Naive thymus-derived CD8-positive, alpha-beta T cell (primary cell): Measurements from ENCODE around the gene ZNF540. TPM values are rescaled to one million over a fixed set of nuclear protein-coding genes. Genes with fewer than 3 reads are reported as not detected.
"Not testable (repeated sequence)": the region's sequence is repeated elsewhere in the genome, so short reads cannot be mapped to it uniquely, and the experiment has no call there.

Experiments used
- ATAC-seq, 2 donors: fragments of 150-1000 bp; cut with Tn5 transposase in 1 of 2; sonication (Bioruptor Pico), chemical (Tn5 transposase) in 1 of 2; 1 replicate in 1 of 2; 2 replicates in 1 of 2; pipeline ENCODE4 v1.10.0; 2021; ENCODE audit warnings: mild to moderate bottlenecking in 2 of 2, moderate library complexity in 2 of 2
- POLR2A ChIA-PET: fragments of 350-600 bp; sonication (Branson Sonifier 250); formaldehyde crosslinking; loops from one replicate; lab custom pipeline; 2021; ENCODE audit warnings: antibody characterized with exemption; lab: Charles Lee
- DNase-seq, 10 donors: peaks; one replicate each; pipeline versions ENCODE4 v3.0.0 to v3.0.0-alpha.2; 2020 to 2022
- H3K27ac Mint-ChIP-seq, 10 donors: one replicate each; pipeline ENCODE4 v1.8.0; 2020 to 2022; ENCODE audit warnings: mild to moderate bottlenecking in 10 of 10, mixed read lengths in 10 of 10, moderate library complexity in 4 of 10, inconsistent platforms in 1 of 10
- H3K27me3 Mint-ChIP-seq, 5 donors: one replicate each; pipeline ENCODE4 v1.8.0; 2021 to 2022; ENCODE audit warnings: mixed read lengths in 5 of 5
- H3K36me3 Mint-ChIP-seq, 3 donors: one replicate each; pipeline ENCODE4 v1.8.0; 2020 to 2022; ENCODE audit warnings: mixed read lengths in 3 of 3, mild to moderate bottlenecking in 2 of 3, inconsistent platforms in 1 of 3
- H3K4me1 Mint-ChIP-seq, 4 donors: one replicate each; pipeline ENCODE4 v1.8.0; 2021 to 2022; ENCODE audit warnings: mixed read lengths in 4 of 4
- H3K4me3 Mint-ChIP-seq, 10 donors: one replicate each; pipeline ENCODE4 v1.8.0; 2020 to 2022; ENCODE audit warnings: mild to moderate bottlenecking in 10 of 10, mixed read lengths in 10 of 10, moderate library complexity in 6 of 10, inconsistent platforms in 1 of 10
- H3K9me3 Mint-ChIP-seq, 9 donors: one replicate each; pipeline ENCODE4 v1.8.0; 2020 to 2022; ENCODE audit warnings: mixed read lengths in 9 of 9, mild to moderate bottlenecking in 3 of 9, inconsistent platforms in 1 of 9, moderate library complexity in 1 of 9
- polyA plus RNA-seq, 3 donors: library from polyadenylated mRNA; unstranded; fragments of 300-500 nt; fragmentation: Illumina TruSeq; gene quantifications; one replicate each; pipeline ENCODE4 v1.2.3, GENCODE V29; 2021
- total RNA-seq, 8 experiments: library from RNA in 2 of 8; stranded (reverse) in 2 of 8; gene quantifications; one replicate each; pipeline ENCODE4 v1.2.3 and lab custom pipeline; 2021 to 2026

The ZNF540 gene
- total and polyA plus RNA-seq, 5 experiments from 2014 or later: 6.6 to 21.3 (median 9.1) TPM

DNA sequence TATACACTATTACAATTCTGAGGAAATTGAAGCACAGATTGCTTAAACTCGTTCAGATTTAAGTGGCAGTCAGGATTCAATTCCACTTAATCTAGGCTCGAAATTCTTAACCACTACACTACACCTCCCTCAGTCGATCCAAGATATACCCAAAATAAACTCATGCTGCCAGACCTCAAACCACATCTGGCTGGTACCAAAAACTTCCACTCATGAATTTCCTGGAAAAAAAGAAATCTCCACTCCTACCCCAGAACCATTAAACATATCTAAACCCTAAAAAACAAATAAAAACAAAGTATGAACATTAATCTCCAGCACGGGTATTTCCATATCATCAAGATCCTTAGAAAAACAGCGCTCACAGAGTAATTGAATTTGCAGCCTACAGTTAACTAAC, 59.4 kb downstream of the ZNF540 start:
- Mint-ChIP-seq H3K4me1 (peaks cover 21 to 39% (median 30%) of the 10 kb centered on the region in 4 donors), H3K36me3 (peaks cover 8 to 23% (median 21%) of the 10 kb centered on the region in 3 donors), H3K4me3 (peak overlapping the region; percentile 87 to 99 (median 96)), H3K9me3 (peaks cover 0 to 22% (median 10%) of the 10 kb centered on the region in 9 donors), H3K27ac (peak overlapping the region; percentile 74 to 98 (median 98)), H3K27me3 (no peaks in the 10 kb centered on the region)
- no peak for ATAC-seq
- DNase-seq: peak in 2 of 10 donors; percentile 1
- POLR2A ChIA-PET: interaction anchor here (0.9 to 1.0 kb wide), 2 partner anchors 187 to 284 kb away, joined by 3 read pairs; partner anchors contain the start of genes ZNF527 and ZNF569

DNA sequence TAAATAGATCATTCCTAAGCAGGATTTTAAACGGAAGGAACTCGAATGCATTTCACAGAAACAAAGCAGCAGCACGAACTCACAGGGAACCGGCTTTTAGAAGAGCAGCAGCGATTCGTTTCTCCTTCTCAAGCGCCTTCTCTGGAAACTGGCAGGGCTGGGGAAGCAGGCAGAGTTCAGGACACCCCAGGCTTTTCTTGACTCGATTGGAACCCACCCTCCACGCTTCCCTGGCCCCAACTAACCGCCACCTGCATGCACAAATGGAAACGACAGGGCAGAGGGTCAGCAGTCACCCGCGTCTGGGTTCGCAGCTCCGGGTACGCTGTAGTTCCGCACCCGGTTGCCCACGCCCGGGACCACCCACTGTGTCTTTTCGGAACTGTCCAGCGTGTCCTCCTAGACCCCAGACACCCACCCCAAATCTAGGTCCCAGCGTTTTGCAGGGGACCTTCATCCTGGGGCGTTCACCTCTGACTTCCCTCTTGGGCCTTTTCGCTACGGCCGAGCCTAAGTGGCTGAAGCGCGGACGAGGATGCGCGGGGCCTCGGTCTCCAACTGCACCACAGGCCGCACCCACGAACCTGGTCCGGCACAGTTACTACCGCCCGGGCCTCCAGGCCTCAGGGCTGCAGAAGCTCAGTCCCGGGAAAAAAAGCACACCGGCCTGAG, 60.1 kb downstream of the ZNF540 start:
- Mint-ChIP-seq H3K27ac (peak overlapping the region; percentile 74 to 98 (median 98)), H3K4me3 (peak overlapping the region; percentile 87 to 99 (median 96)), H3K36me3 (peaks cover 9 to 19% (median 17%) of the 10 kb centered on the region in 3 donors), H3K9me3 (peaks cover 0 to 20% (median 4%) of the 10 kb centered on the region in 9 donors), H3K27me3 (no peaks in the 10 kb centered on the region), H3K4me1 (peaks cover 21 to 39% (median 30%) of the 10 kb centered on the region in 4 donors)
- POLR2A ChIA-PET: interaction anchor here (0.7 to 1.3 kb wide), 6 partner anchors 38 to 284 kb away, joined by 3 to 8 read pairs (median 4); partner anchors contain the start of genes ZNF527, ZNF540, ZNF569 and ZNF570
- peak in 1 of 2 donors; percentile 12 for ATAC-seq
- peak in 9 of 10 donors; percentile 1 to 36 (median 10) for DNase-seq

DNA sequence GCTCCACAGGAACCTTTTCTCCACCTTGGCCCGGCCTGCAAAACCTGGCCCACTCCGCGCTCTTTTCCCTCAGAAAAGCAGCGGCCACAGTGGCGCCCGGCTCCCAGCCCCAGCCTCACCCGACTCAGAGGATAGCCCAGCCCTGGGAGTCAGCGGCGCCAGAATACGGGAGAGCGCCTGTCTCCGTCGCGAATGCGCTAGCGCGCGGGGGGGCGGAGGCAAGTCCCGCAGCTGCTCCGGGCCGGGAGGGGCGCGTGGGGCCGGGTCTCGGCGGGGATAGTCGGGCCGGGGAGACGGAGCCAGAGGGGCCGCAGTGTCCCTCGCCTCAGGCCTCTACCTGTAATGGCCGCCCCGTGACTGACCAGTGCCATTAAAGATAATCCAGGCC, 60.6 kb downstream of the ZNF540 start, which contains the start of gene ZFP30:
TSS of gene ZFP30 (minus strand) at position 165 of the 388 bp plus-strand sequence. CDS start 7,643 bp downstream, outside the sequence.
- ATAC-seq (peak; percentile 60 to 77), DNase-seq (peak; percentile 71 to 86 (median 78))
- Mint-ChIP-seq H3K27me3 (no peaks in the 10 kb centered on the region), H3K27ac (peak within 1 kb of the TSS; percentile 83 to 98 (median 98)), H3K9me3 (peaks cover 0 to 15% (median 2%) of the 10 kb centered on the region in 9 donors), H3K4me1 (peaks cover 21 to 39% (median 30%) of the 10 kb centered on the region in 4 donors), H3K4me3 (peak within 1 kb of the TSS; percentile 87 to 99 (median 96)), H3K36me3 (peaks cover 5 to 16% (median 11%) of the 10 kb centered on the region in 3 donors)
- POLR2A ChIA-PET: interaction anchor here (0.7 to 1.3 kb wide), 6 partner anchors 37 to 285 kb away, joined by 3 to 8 read pairs (median 4); partner anchors contain the start of genes ZNF527, ZNF540, ZNF569 and ZNF570

DNA sequence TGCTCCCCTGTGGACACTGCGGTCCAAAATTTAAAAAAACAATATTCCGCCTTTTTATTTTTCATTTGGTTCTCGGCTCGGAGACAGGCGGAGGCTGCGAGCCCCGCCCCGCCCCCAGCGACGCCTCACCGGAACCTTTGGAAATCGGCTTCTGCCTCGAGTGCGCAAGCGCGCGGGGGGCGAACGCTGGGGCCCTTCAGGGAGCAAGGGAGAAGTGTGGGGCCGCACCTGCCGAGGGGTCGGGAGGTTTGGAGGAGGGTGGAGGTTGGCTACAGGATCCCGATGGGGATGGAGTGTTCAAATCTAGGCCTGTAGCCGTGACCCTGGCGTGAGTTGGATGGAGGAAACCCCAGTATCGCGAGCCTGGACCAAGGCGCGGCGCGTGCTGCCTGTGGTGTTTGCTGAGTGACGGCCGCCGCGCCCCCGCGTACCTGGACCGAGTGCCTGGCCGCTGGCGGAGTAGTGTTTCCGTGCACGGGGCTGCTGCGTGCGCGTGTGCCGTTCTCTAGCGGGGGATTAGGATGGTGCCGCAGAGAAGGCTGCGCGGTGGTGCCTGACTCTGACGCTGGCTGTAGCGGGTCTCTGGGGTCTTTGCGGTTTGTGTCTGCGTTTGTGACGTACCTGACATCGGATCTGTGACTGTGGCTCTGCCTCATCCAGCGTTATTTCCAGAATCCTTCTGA, 61.2 kb downstream of the ZNF540 start:
- peak overlapping the region; percentile 87 to 99 (median 96) for H3K4me3 Mint-ChIP-seq
- POLR2A ChIA-PET: interaction anchor here (0.7 to 1.3 kb wide), 4 partner anchors 37 to 187 kb away, joined by 3 to 8 read pairs (median 4); partner anchors contain the start of genes ZNF540, ZNF570, ZNF571 and ZNF793

DNA sequence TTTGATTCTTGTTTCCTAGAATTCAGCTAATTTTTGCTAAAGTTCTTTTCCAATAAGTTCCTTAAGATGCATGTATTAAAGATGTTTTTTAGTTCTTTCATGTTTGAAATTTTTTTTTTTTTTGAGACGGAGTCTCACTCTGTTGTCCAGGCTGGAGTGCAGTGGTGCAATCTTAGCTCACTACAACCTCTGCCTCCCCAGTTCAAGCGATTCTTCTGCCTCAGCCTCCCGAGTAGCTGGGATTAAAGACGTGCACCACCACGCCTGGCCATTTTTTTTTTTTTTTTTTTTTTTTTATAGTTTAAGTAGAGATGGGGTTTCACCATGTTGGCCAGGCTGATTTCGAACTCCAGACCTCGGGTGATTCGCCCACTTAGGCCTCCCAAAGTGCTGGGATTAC, 62.5 kb downstream of the ZNF540 start:
- ATAC-seq, DNase-seq, POLR2A ChIA-PET, H3K27me3 Mint-ChIP-seq: not testable (repeated sequence)
- Mint-ChIP-seq H3K9me3 (peaks cover 0 to 29% (median 9%) of the 10 kb centered on the region in 9 donors), H3K4me1 (peaks cover 21 to 39% (median 30%) of the 10 kb centered on the region in 4 donors), H3K4me3 (peak overlapping the region in 9 of 10 donors; percentile 38 to 99 (median 96)), H3K27ac (peak overlapping the region in 4 of 10 donors; percentile 83 to 98 (median 97)), H3K36me3 (peaks cover 2 to 12% (median 8%) of the 10 kb centered on the region in 3 donors)

More for the DNA sequence above, 61.2 kb downstream of the ZNF540 start:
- peak; percentile 73 to 92 (median 86) for DNase-seq
- peaks cover 21 to 39% (median 30%) of the 10 kb centered on the region in 4 donors for H3K4me1 Mint-ChIP-seq
- peak; percentile 77 to 80 for ATAC-seq
- H3K36me3 Mint-ChIP-seq: peaks cover 5 to 16% (median 6%) of the 10 kb centered on the region in 3 donors
- H3K27ac Mint-ChIP-seq: peak overlapping the region; percentile 83 to 98 (median 98)
- no peaks in the 10 kb centered on the region for H3K27me3 Mint-ChIP-seq
- peaks cover 0 to 15% (median 5%) of the 10 kb centered on the region in 9 donors for H3K9me3 Mint-ChIP-seq

Other genes with a start within 250 kb of the ZNF540 start
- 10 to 100 TPM; 10.9 to 15.1 TPM for gene ZNF527, start 223.8 kb upstream of the ZNF540 start, total RNA-seq
- gene ZNF527, start 223.8 kb upstream of the ZNF540 start, polyA plus RNA-seq: 10 to 100 TPM in 2 of 3 donors, 1 to 10 TPM in 1; 8.7 to 13.1 (median 10.9) TPM
- gene ZNF569, start 127.4 kb upstream of the ZNF540 start, total RNA-seq: 10 to 100 TPM; 16.0 to 20.9 TPM
- gene ZNF569, start 127.4 kb upstream of the ZNF540 start, polyA plus RNA-seq: 1 to 10 TPM; 3.0 to 6.6 (median 6.5) TPM
- 10 to 100 TPM; 11.5 to 11.6 TPM for gene ZNF570, start 125.5 kb upstream of the ZNF540 start, total RNA-seq
- gene ZNF570, start 125.5 kb upstream of the ZNF540 start, polyA plus RNA-seq: 1 to 10 TPM; 3.8 to 5.0 (median 4.1) TPM
- 10 to 100 TPM; 15.4 to 17.1 TPM for gene ZNF793, start 87.9 kb upstream of the ZNF540 start, total RNA-seq
- gene ZNF793, start 87.9 kb upstream of the ZNF540 start, polyA plus RNA-seq: 1 to 10 TPM; 2.7 to 4.4 (median 2.8) TPM
- 10 to 100 TPM; 10.6 to 13.0 TPM for gene ZNF571, start 84 bp upstream of the ZNF540 start, total RNA-seq
- 10 to 100 TPM in 1 of 3 donors, 1 to 10 TPM in 2; 5.5 to 10.7 (median 6.6) TPM for gene ZNF571, start 84 bp upstream of the ZNF540 start, polyA plus RNA-seq
- 10 to 100 TPM; 16.8 to 22.0 TPM for gene ZFP30, start 60.6 kb downstream of the ZNF540 start, total RNA-seq
- gene ZFP30, start 60.6 kb downstream of the ZNF540 start, polyA plus RNA-seq: 1 to 10 TPM; 2.3 to 2.9 (median 2.7) TPM
- 10 to 100 TPM; 12.2 TPM for gene ZNF607, start 124.9 kb downstream of the ZNF540 start, total RNA-seq
- gene ZNF607, start 124.9 kb downstream of the ZNF540 start, polyA plus RNA-seq: 1 to 10 TPM; 1.9 to 7.9 (median 3.7) TPM
- gene ZNF573, start 184.7 kb downstream of the ZNF540 start, total RNA-seq: 10 to 100 TPM; 31.1 to 37.8 TPM
- 10 to 100 TPM in 2 of 3 donors, 1 to 10 TPM in 1; 6.7 to 14.0 (median 13.6) TPM for gene ZNF573, start 184.7 kb downstream of the ZNF540 start, polyA plus RNA-seq